Activated naive CD4-positive, alpha-beta T cell treated with anti-CD3 and anti-CD28 coated beads, Interleukin-2, amount 10 ng/mL, durations not matched to agents 7 days and 5 days (primary cell): ENCODE results near the gene PDSS2.

Source experiments
- CTCF ChIA-PET: fragments of 350-600 bp; sonication (Branson Sonifier 250); formaldehyde crosslinking; loops from one replicate; lab custom pipeline; 2021; ENCODE audit warnings: antibody characterized with exemption; lab: Charles Lee
- DNase-seq: peaks from one replicate; pipeline ENCODE4 v3.0.0-alpha.2; 2020
- H3K27ac Mint-ChIP-seq: one replicate; pipeline ENCODE4 v1.8.0; 2021; ENCODE audit warnings: mild to moderate bottlenecking, moderate library complexity, mixed read lengths
- H3K27me3 Mint-ChIP-seq: one replicate; pipeline ENCODE4 v1.8.0; 2021; ENCODE audit warnings: mild to moderate bottlenecking, mixed read lengths
- H3K36me3 Mint-ChIP-seq: one replicate; pipeline ENCODE4 v1.8.0; 2021; ENCODE audit warnings: mixed read lengths
- H3K4me1 Mint-ChIP-seq: one replicate; pipeline ENCODE4 v1.8.0; 2021; ENCODE audit warnings: mixed read lengths
- H3K4me3 Mint-ChIP-seq: one replicate; pipeline ENCODE4 v1.8.0; 2021; ENCODE audit warnings: mild to moderate bottlenecking, moderate library complexity, mixed read lengths
- H3K9me3 Mint-ChIP-seq: one replicate; pipeline ENCODE4 v1.8.0; 2021; ENCODE audit warnings: mixed read lengths

The PDSS2 gene

GRCh38 chr6:107259951-107260350, 199.4 kb downstream of the PDSS2 start:
- H3K4me3 Mint-ChIP-seq, result no peak overlapping the region

GRCh38 chr6:107248147-107248546, 211.2 kb downstream of the PDSS2 start:
- Mint-ChIP-seq H3K36me3 (no peaks in the 10 kb centered on the region), H3K27me3 (no peaks in the 10 kb centered on the region), H3K4me1 (no peaks in the 10 kb centered on the region), H3K9me3 (no peaks in the 10 kb centered on the region), H3K27ac (no peak overlapping the region), H3K4me3 (no peak overlapping the region)
- CTCF ChIA-PET, result no interaction called here
- DNase-seq, result no peak

More at GRCh38 chr6:107259951-107260350, 199.4 kb downstream of the PDSS2 start:
- DNase-seq, result no peak
- Mint-ChIP-seq H3K27me3 (no peaks in the 10 kb centered on the region), H3K36me3 (no peaks in the 10 kb centered on the region), H3K9me3 (no peaks in the 10 kb centered on the region), H3K27ac (no peak overlapping the region), H3K4me1 (no peaks in the 10 kb centered on the region)
- CTCF ChIA-PET, result no interaction called here

GRCh38 chr6:107246972-107247615, 212.3 kb downstream of the PDSS2 start:
- Mint-ChIP-seq H3K9me3 (no peaks in the 10 kb centered on the region), H3K36me3 (no peaks in the 10 kb centered on the region), H3K27me3 (no peaks in the 10 kb centered on the region), H3K27ac (no peak overlapping the region), H3K4me3 (no peak overlapping the region), H3K4me1 (no peaks in the 10 kb centered on the region)
- CTCF ChIA-PET, result no interaction called here
- no peak for DNase-seq

- CTCF ChIA-PET, result no interaction called here
- no peak overlapping the region for H3K27ac Mint-ChIP-seq
Observed at GRCh38 chr6:107246249-107246971, 213.0 kb downstream of the PDSS2 start.

GRCh38 chr6:107244742-107245480, 214.5 kb downstream of the PDSS2 start:
- CTCF ChIA-PET, result no interaction called here

More at GRCh38 chr6:107246249-107246971, 213.0 kb downstream of the PDSS2 start:
- Mint-ChIP-seq H3K4me3 (no peak overlapping the region), H3K9me3 (no peaks in the 10 kb centered on the region), H3K36me3 (no peaks in the 10 kb centered on the region), H3K4me1 (no peaks in the 10 kb centered on the region), H3K27me3 (no peaks in the 10 kb centered on the region)
- DNase-seq, result no peak

GRCh38 chr6:107244082-107244741, 215.2 kb downstream of the PDSS2 start:
- CTCF ChIA-PET, result no interaction called here
- no peaks in the 10 kb centered on the region for H3K27me3 Mint-ChIP-seq
- no peaks in the 10 kb centered on the region for H3K4me1 Mint-ChIP-seq
- no peaks in the 10 kb centered on the region for H3K36me3 Mint-ChIP-seq
- no peaks in the 10 kb centered on the region for H3K9me3 Mint-ChIP-seq
- no peak overlapping the region for H3K27ac Mint-ChIP-seq
- DNase-seq, result no peak
- no peak overlapping the region for H3K4me3 Mint-ChIP-seq

More at GRCh38 chr6:107244742-107245480, 214.5 kb downstream of the PDSS2 start:
- Mint-ChIP-seq H3K36me3 (no peaks in the 10 kb centered on the region), H3K27ac (no peak overlapping the region), H3K27me3 (no peaks in the 10 kb centered on the region), H3K4me3 (no peak overlapping the region), H3K4me1 (no peaks in the 10 kb centered on the region), H3K9me3 (no peaks in the 10 kb centered on the region)
- no peak for DNase-seq

- H3K4me1 Mint-ChIP-seq, result no peaks in the 10 kb centered on the region
- CTCF ChIA-PET, result no interaction called here
- no peak overlapping the region for H3K4me3 Mint-ChIP-seq
- no peak overlapping the region for H3K27ac Mint-ChIP-seq
- H3K9me3 Mint-ChIP-seq, result no peaks in the 10 kb centered on the region
- no peak for DNase-seq
- H3K36me3 Mint-ChIP-seq, result no peaks in the 10 kb centered on the region
- no peaks in the 10 kb centered on the region for H3K27me3 Mint-ChIP-seq
Observed at GRCh38 chr6:107243471-107243870, 215.9 kb downstream of the PDSS2 start.

- DNase-seq, result no peak
- Mint-ChIP-seq H3K27ac (no peak overlapping the region), H3K36me3 (peaks cover 6% of the 10 kb centered on the region), H3K27me3 (no peaks in the 10 kb centered on the region), H3K4me3 (no peak overlapping the region), H3K4me1 (no peaks in the 10 kb centered on the region), H3K9me3 (peaks cover 4% of the 10 kb centered on the region)
- CTCF ChIA-PET, result no interaction called here
Observed at GRCh38 chr6:107237992-107238660, 221.2 kb downstream of the PDSS2 start.

- DNase-seq, result no peak
- no peaks in the 10 kb centered on the region for H3K4me1 Mint-ChIP-seq
- peaks cover 4% of the 10 kb centered on the region for H3K9me3 Mint-ChIP-seq
- peaks cover 6% of the 10 kb centered on the region for H3K36me3 Mint-ChIP-seq
- no peak overlapping the region for H3K27ac Mint-ChIP-seq
- CTCF ChIA-PET, result interaction anchor here (0.8 kb wide), 1 partner anchor 18 kb away, joined by 3 read pairs; no protein-coding TSS in a partner anchor
- H3K4me3 Mint-ChIP-seq, result no peak overlapping the region
- H3K27me3 Mint-ChIP-seq, result no peaks in the 10 kb centered on the region
Observed at GRCh38 chr6:107235511-107235910, 223.9 kb downstream of the PDSS2 start.

GRCh38 chr6:107235007-107235406, 224.4 kb downstream of the PDSS2 start:
- DNase-seq, result no peak
- H3K9me3 Mint-ChIP-seq, result peaks cover 4% of the 10 kb centered on the region
- CTCF ChIA-PET, result interaction anchor here (0.8 kb wide), 1 partner anchor 18 kb away, joined by 3 read pairs; no protein-coding TSS in a partner anchor
- H3K27me3 Mint-ChIP-seq, result no peaks in the 10 kb centered on the region
- H3K4me3 Mint-ChIP-seq, result no peak overlapping the region
- peaks cover 6% of the 10 kb centered on the region for H3K36me3 Mint-ChIP-seq
- no peaks in the 10 kb centered on the region for H3K4me1 Mint-ChIP-seq
- no peak overlapping the region for H3K27ac Mint-ChIP-seq

- no peak overlapping the region for H3K27ac Mint-ChIP-seq
- no peaks in the 10 kb centered on the region for H3K27me3 Mint-ChIP-seq
- H3K9me3 Mint-ChIP-seq, result peaks cover 4% of the 10 kb centered on the region
- peaks cover 6% of the 10 kb centered on the region for H3K36me3 Mint-ChIP-seq
- no peak for DNase-seq
- CTCF ChIA-PET, result no interaction called here
- H3K4me1 Mint-ChIP-seq, result no peaks in the 10 kb centered on the region
- no peak overlapping the region for H3K4me3 Mint-ChIP-seq
Observed at GRCh38 chr6:107231243-107231642, 228.1 kb downstream of the PDSS2 start.

- Mint-ChIP-seq H3K4me3 (no peak overlapping the region), H3K27ac (no peak overlapping the region), H3K9me3 (peaks cover under 1% of the 10 kb centered on the region), H3K4me1 (no peaks in the 10 kb centered on the region), H3K36me3 (peaks cover under 1% of the 10 kb centered on the region), H3K27me3 (no peaks in the 10 kb centered on the region)
- no peak for DNase-seq
- CTCF ChIA-PET, result no interaction called here
Observed at GRCh38 chr6:107230448-107230847, 228.9 kb downstream of the PDSS2 start.

- no peaks in the 10 kb centered on the region for H3K9me3 Mint-ChIP-seq
- DNase-seq, result no peak
- no peaks in the 10 kb centered on the region for H3K36me3 Mint-ChIP-seq
- H3K27me3 Mint-ChIP-seq, result no peaks in the 10 kb centered on the region
- no peaks in the 10 kb centered on the region for H3K4me1 Mint-ChIP-seq
- no peak overlapping the region for H3K4me3 Mint-ChIP-seq
- no peak overlapping the region for H3K27ac Mint-ChIP-seq
- CTCF ChIA-PET, result no interaction called here
Observed at GRCh38 chr6:107230024-107230423, 229.3 kb downstream of the PDSS2 start.

GRCh38 chr6:107228754-107229153, 230.6 kb downstream of the PDSS2 start:
- CTCF ChIA-PET, result no interaction called here
- Mint-ChIP-seq H3K9me3 (no peaks in the 10 kb centered on the region), H3K27me3 (no peaks in the 10 kb centered on the region), H3K27ac (no peak overlapping the region), H3K4me1 (no peaks in the 10 kb centered on the region), H3K4me3 (no peak overlapping the region), H3K36me3 (no peaks in the 10 kb centered on the region)
- DNase-seq, result no peak
